ENCODE data around the gene HMG20B.

The HMG20B gene

GRCh38 chr19:3607303-3608078 is 34.7 kb downstream of the HMG20B start:
- DNase-seq (ENCODE audit: low read depth in 2 of 2): no peak

- DNase-seq (ENCODE audit: low read depth in 2 of 2): no peak
Measured at GRCh38 chr19:3608079-3608641, 35.4 kb downstream of the HMG20B start.

GRCh38 chr19:3608750-3609322 is 36.1 kb downstream of the HMG20B start:
- DNase-seq (ENCODE audit: low read depth in 2 of 2): no peak

GRCh38 chr19:3609779-3610719 is 37.3 kb downstream of the HMG20B start:
- no peak for DNase-seq (ENCODE audit: low read depth in 2 of 2)

- DNase-seq (ENCODE audit: low read depth in 2 of 2): no peak
Measured at GRCh38 chr19:3610745-3611717, 38.3 kb downstream of the HMG20B start.

GRCh38 chr19:3611841-3612240 is 39.1 kb downstream of the HMG20B start:
- DNase-seq (ENCODE audit: low read depth in 2 of 2): no peak

- DNase-seq (ENCODE audit: low read depth in 2 of 2): no peak
Measured at GRCh38 chr19:3612330-3612729, 39.6 kb downstream of the HMG20B start.

GRCh38 chr19:3612901-3613741 is 40.4 kb downstream of the HMG20B start:
- no peak for DNase-seq (ENCODE audit: low read depth in 2 of 2)

- no peak for DNase-seq (ENCODE audit: low read depth in 2 of 2)
Measured at GRCh38 chr19:3613818-3614661, 41.3 kb downstream of the HMG20B start.

GRCh38 chr19:3614858-3615505 is 42.2 kb downstream of the HMG20B start:
- DNase-seq (ENCODE audit: low read depth in 2 of 2): no peak

- no peak for DNase-seq (ENCODE audit: low read depth in 2 of 2)
Measured at GRCh38 chr19:3615524-3616135, 42.9 kb downstream of the HMG20B start.

- no peak for DNase-seq (ENCODE audit: low read depth in 2 of 2)
Measured at GRCh38 chr19:3617463-3617862, 44.7 kb downstream of the HMG20B start.

- DNase-seq (ENCODE audit: low read depth in 2 of 2): no peak
Measured at GRCh38 chr19:3618144-3618810, 45.5 kb downstream of the HMG20B start.

GRCh38 chr19:3618811-3619630 is 46.3 kb downstream of the HMG20B start:
- no peak for DNase-seq (ENCODE audit: low read depth in 2 of 2)

- no peak for DNase-seq (ENCODE audit: low read depth in 2 of 2)
Measured at GRCh38 chr19:3619631-3620012, 46.9 kb downstream of the HMG20B start.

GRCh38 chr19:3620145-3620816 is 47.5 kb downstream of the HMG20B start:
- DNase-seq (ENCODE audit: low read depth in 2 of 2): no peak
